Kidney tubule cell (primary cell): ENCODE results near the gene ARPC4.
"Not testable (repeated sequence)": the region's sequence is repeated elsewhere in the genome, so short reads cannot be mapped to it uniquely, and the experiment has no call there.

Experiments
- DNase-seq: peaks from one replicate; pipeline ENCODE4 v3.0.0-alpha.2; 2018; ENCODE audit warnings: low spot score

ARPC4 gene

GRCh38 chr3:9825451-9826040 is 32.7 kb downstream of the ARPC4 start:
- DNase-seq, result no peak

GRCh38 chr3:9826815-9827573 is 34.1 kb downstream of the ARPC4 start:
- DNase-seq, result peak; percentile 43

- no peak for DNase-seq
These were observed 36.2 kb downstream of the ARPC4 start for GRCh38 chr3:9828801-9829755.

- no peak for DNase-seq
These were observed 38.4 kb downstream of the ARPC4 start for GRCh38 chr3:9831253-9831652.

GRCh38 chr3:9833078-9833477 is 40.2 kb downstream of the ARPC4 start:
- DNase-seq, result no peak

- no peak for DNase-seq
These were observed 41.9 kb downstream of the ARPC4 start for GRCh38 chr3:9834520-9835380.

- DNase-seq, result no peak
These were observed 45.1 kb downstream of the ARPC4 start for GRCh38 chr3:9837701-9838582.

GRCh38 chr3:9838856-9839255 is 46.0 kb downstream of the ARPC4 start:
- DNase-seq, result no peak

- DNase-seq, result no peak
These were observed 48.1 kb downstream of the ARPC4 start for GRCh38 chr3:9841015-9841414.

GRCh38 chr3:9843715-9844438 is 51.0 kb downstream of the ARPC4 start, which contains the start of gene RPUSD3:
Gene RPUSD3 (minus strand): TSS chr3:9844008. CDS start chr3:9843990, 18 bp downstream.
- DNase-seq, result peak; percentile 95

GRCh38 chr3:9846231-9846630 is 53.3 kb downstream of the ARPC4 start:
- no peak for DNase-seq

GRCh38 chr3:9846931-9847488 is 54.1 kb downstream of the ARPC4 start:
- DNase-seq, result no peak

- DNase-seq, result not testable (repeated sequence)
These were observed 55.0 kb downstream of the ARPC4 start for GRCh38 chr3:9847870-9848269.

GRCh38 chr3:9848860-9849259 is 56.0 kb downstream of the ARPC4 start:
- peak; percentile 29 for DNase-seq

GRCh38 chr3:9851383-9851782 is 58.5 kb downstream of the ARPC4 start:
- DNase-seq, result not testable (repeated sequence)

- not testable (repeated sequence) for DNase-seq
These were observed 59.0 kb downstream of the ARPC4 start for GRCh38 chr3:9851926-9852325.

- DNase-seq, result no peak
These were observed 59.6 kb downstream of the ARPC4 start for GRCh38 chr3:9852528-9852927.

GRCh38 chr3:9854291-9854940 is 61.5 kb downstream of the ARPC4 start:
- not testable (repeated sequence) for DNase-seq

GRCh38 chr3:9855594-9855993 is 62.7 kb downstream of the ARPC4 start:
- no peak for DNase-seq
